ENCODE results near the gene LRCOL1. TPM values are rescaled to one million over a fixed set of nuclear protein-coding genes. Genes with fewer than 3 reads are reported as not detected.
A peak's percentile ranks its signal among the peaks of the same experiment; 100 is the strongest.

Gene LRCOL1
- total RNA-seq, 2 donors from 2014 or later = not detected

- no peak for ATAC-seq
- DNase-seq = no peak
- intact Hi-C loops (cut with DNase I, micrococcal nuclease) = no loop called here
These were observed 33.0 kb downstream of the LRCOL1 start for GRCh38 chr12:132577191-132577920.

GRCh38 chr12:132576701-132577100 is 33.7 kb downstream of the LRCOL1 start:
- DNase-seq = no peak
- intact Hi-C loops (cut with DNase I, micrococcal nuclease) = no loop called here
- no peak for ATAC-seq

- no peak for ATAC-seq
- DNase-seq = no peak
- intact Hi-C loops (cut with DNase I, micrococcal nuclease) = no loop called here
These were observed 34.7 kb downstream of the LRCOL1 start for GRCh38 chr12:132575661-132576060.

- intact Hi-C loops (cut with DNase I, micrococcal nuclease) = no loop called here
- DNase-seq (no peak), ATAC-seq (no peak)
These were observed 35.9 kb downstream of the LRCOL1 start for GRCh38 chr12:132574271-132574996.

GRCh38 chr12:132572801-132573760 is 37.3 kb downstream of the LRCOL1 start:
- intact Hi-C loops (cut with DNase I, micrococcal nuclease) = no loop called here
- ATAC-seq (no peak), DNase-seq (no peak)

GRCh38 chr12:132572106-132572505 is 38.3 kb downstream of the LRCOL1 start:
- peak; percentile 22 for ATAC-seq
- DNase-seq = no peak
- intact Hi-C loops (cut with DNase I, micrococcal nuclease) = no loop called here

GRCh38 chr12:132571598-132571997 is 38.8 kb downstream of the LRCOL1 start:
- intact Hi-C loops (cut with DNase I, micrococcal nuclease) = no loop called here
- ATAC-seq (no peak), DNase-seq (no peak)

GRCh38 chr12:132571051-132571450 is 39.3 kb downstream of the LRCOL1 start:
- ATAC-seq (no peak), DNase-seq (no peak)
- intact Hi-C loops (cut with DNase I, micrococcal nuclease) = no loop called here

- ATAC-seq (no peak), DNase-seq (no peak)
- intact Hi-C loops (cut with DNase I, micrococcal nuclease) = no loop called here
These were observed 39.7 kb downstream of the LRCOL1 start for GRCh38 chr12:132570635-132571034.

GRCh38 chr12:132569856-132570480 is 40.4 kb downstream of the LRCOL1 start:
- DNase-seq (no peak), ATAC-seq (peak; percentile 1)
- intact Hi-C loops (cut with DNase I, micrococcal nuclease) = no loop called here

- ATAC-seq = no peak
- no peak for DNase-seq
- intact Hi-C loops (cut with DNase I, micrococcal nuclease) = no loop called here
These were observed 41.4 kb downstream of the LRCOL1 start for GRCh38 chr12:132568826-132569480.

GRCh38 chr12:132568301-132568700 is 42.1 kb downstream of the LRCOL1 start:
- DNase-seq (no peak), ATAC-seq (no peak)
- intact Hi-C loops (cut with DNase I, micrococcal nuclease) = no loop called here

GRCh38 chr12:132566516-132567131 is 43.8 kb downstream of the LRCOL1 start:
- ATAC-seq (no peak), DNase-seq (no peak)
- intact Hi-C loops (cut with DNase I, micrococcal nuclease) = no loop called here

GRCh38 chr12:132565365-132565764 is 45.0 kb downstream of the LRCOL1 start:
- DNase-seq (no peak), ATAC-seq (no peak)
- intact Hi-C loops (cut with DNase I, micrococcal nuclease) = no loop called here

GRCh38 chr12:132563911-132564310 is 46.5 kb downstream of the LRCOL1 start:
- intact Hi-C loops (cut with DNase I, micrococcal nuclease) = no loop called here
- no peak for ATAC-seq
- no peak for DNase-seq

- ATAC-seq = no peak
- intact Hi-C loops (cut with DNase I, micrococcal nuclease) = no loop called here
- DNase-seq = no peak
These were observed 47.8 kb downstream of the LRCOL1 start for GRCh38 chr12:132562489-132563021.

- intact Hi-C loops (cut with DNase I, micrococcal nuclease) = no loop called here
- DNase-seq (peak in 1 of 2 donors; percentile 52), ATAC-seq (no peak)
These were observed 48.8 kb downstream of the LRCOL1 start for GRCh38 chr12:132561427-132562156.
